Endothelial cell of umbilical vein (primary cell): ENCODE measurements around the gene DNHD1.

Source experiments
- CTCF ChIP-seq, 2 donors: IDR thresholded peaks; 1 replicate in 1 of 2; 2 replicates in 1 of 2; pipeline ENCODE4 v1.5.1; 2011; ENCODE audit warnings: low read length in 2 of 2, mild to moderate bottlenecking in 2 of 2, moderate library complexity in 2 of 2, control low read depth in 1 of 2, inconsistent platforms in 1 of 2, low read depth in 1 of 2; ENCODE audit not compliant: insufficient read depth in 1 of 2; ENCODE audit errors: extremely low read depth in 1 of 2
- EZH2 ChIP-seq: IDR thresholded peaks from 2 replicates; pipeline ENCODE4 v1.6.1; 2012; ENCODE audit warnings: borderline replicate concordance, low read depth, mild to moderate bottlenecking, moderate library complexity, low read length, inconsistent platforms; ENCODE audit not compliant: severe bottlenecking
- POLR2A ChIP-seq: IDR thresholded peaks from 2 replicates; pipeline ENCODE4 v1.6.1; 2012; ENCODE audit warnings: low read depth, mild to moderate bottlenecking, control low read depth, low read length

GRCh38 chr11:6520265-6520664, 23.2 kb downstream of the DNHD1 start:
- TF ChIP-seq POLR2A = no peak
- no peak for TF ChIP-seq CTCF (IDR thresholded peaks at IDR 0.05; ENCODE audit: extremely low read depth in 1 of 2, insufficient read depth in 1 of 2, low read depth in 1 of 2, low read length in 2 of 2)
- TF ChIP-seq EZH2 = no peak
